Stimulated activated naive CD8-positive, alpha-beta T cell treated with anti-CD3 and anti-CD28 coated beads, Interleukin-15, Interleukin-2, amounts not matched to agents 100 ng/mL and 50 ng/mL, for 24 hours (primary cell): ENCODE results near the gene USF1.
"Not testable (repeated sequence)": the region's sequence is repeated elsewhere in the genome, so short reads cannot be mapped to it uniquely, and the experiment has no call there.

Source experiments
- H3K27ac Mint-ChIP-seq: one replicate; pipeline ENCODE4 v1.8.0; 2021; ENCODE audit warnings: mild to moderate bottlenecking, mixed read lengths
- H3K27me3 Mint-ChIP-seq: one replicate; pipeline ENCODE4 v1.8.0; 2021; ENCODE audit warnings: mixed read lengths
- H3K36me3 Mint-ChIP-seq: one replicate; pipeline ENCODE4 v1.8.0; 2021; ENCODE audit warnings: low read depth, mixed read lengths
- H3K4me1 Mint-ChIP-seq: one replicate; pipeline ENCODE4 v1.8.0; 2021; ENCODE audit warnings: low read depth, mixed read lengths
- H3K4me3 Mint-ChIP-seq: one replicate; pipeline ENCODE4 v1.8.0; 2021; ENCODE audit warnings: mild to moderate bottlenecking, mixed read lengths
- H3K9me3 Mint-ChIP-seq: one replicate; pipeline ENCODE4 v1.8.0; 2021; ENCODE audit warnings: mixed read lengths

Gene USF1

DNA sequence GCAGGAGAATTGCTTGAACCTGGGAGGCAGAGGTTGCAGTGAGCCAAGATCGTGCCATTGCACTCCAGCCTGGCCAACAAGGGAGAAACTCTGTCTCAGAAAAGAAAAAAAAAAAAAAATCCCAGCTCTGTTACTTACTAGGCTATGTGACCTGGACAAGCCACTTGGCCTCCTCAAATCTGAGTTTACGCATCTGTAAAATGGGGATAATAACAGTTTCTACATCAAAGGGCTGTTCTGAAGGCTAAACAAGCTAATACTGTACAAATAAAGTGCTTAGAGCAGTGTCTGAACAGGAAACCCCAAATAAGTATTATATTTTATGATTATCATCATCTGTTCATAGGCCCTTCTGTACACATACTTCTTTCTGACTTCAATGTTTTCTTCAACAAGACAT lies 38.4 kb downstream of the USF1 start:
- Mint-ChIP-seq H3K4me1 (peaks cover 14% of the 10 kb centered on the region), H3K36me3 (no peaks in the 10 kb centered on the region), H3K27me3 (no peaks in the 10 kb centered on the region), H3K27ac (no peak overlapping the region), H3K9me3 (no peaks in the 10 kb centered on the region), H3K4me3 (no peak overlapping the region)

DNA sequence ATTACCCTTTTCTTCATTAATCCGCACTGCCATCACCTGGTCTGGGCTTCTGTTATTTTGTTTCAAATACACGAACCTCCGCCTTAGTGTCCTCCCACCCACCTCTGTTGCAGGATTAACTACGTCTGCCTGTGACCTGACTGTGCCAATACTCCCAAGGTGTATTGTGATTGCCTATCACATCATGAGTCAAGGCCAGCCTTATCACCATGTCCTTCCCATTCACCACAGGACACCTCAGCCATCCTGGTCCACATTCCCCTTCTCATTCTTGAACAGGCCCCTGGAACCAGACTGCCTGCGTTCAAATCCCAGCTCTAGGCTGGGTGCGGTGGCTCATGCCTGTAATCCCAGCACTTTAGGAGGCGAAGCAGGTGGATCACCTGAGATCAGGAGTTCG lies 39.2 kb downstream of the USF1 start:
- Mint-ChIP-seq H3K4me1 (peaks cover 8% of the 10 kb centered on the region), H3K27ac (no peak overlapping the region), H3K36me3 (no peaks in the 10 kb centered on the region), H3K9me3 (no peaks in the 10 kb centered on the region), H3K27me3 (no peaks in the 10 kb centered on the region), H3K4me3 (no peak overlapping the region)

DNA sequence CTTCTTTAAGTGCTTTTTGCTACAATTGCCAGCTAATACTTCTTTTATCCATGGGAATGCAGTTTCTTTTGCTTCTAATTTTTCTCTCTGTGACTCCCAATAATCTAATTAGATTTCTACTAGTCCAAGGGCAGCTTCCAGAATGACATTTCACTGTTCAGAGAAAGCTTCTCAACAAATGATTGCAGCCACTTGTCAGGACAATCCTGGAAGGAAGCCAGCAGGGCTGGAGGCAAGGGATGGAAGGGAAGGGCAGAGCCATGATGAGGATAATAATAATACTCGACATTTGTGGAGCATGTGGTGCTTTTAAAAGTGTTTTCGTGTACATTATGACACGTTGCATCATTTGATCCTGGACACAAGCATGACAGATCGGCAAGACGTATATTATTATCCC lies 44.3 kb downstream of the USF1 start:
- Mint-ChIP-seq H3K36me3 (peaks cover 9% of the 10 kb centered on the region), H3K27ac (no peak overlapping the region), H3K27me3 (no peaks in the 10 kb centered on the region), H3K9me3 (no peaks in the 10 kb centered on the region), H3K4me3 (no peak overlapping the region), H3K4me1 (peaks cover 13% of the 10 kb centered on the region)

GRCh38 chr1:161000736-161001480 lies 44.9 kb downstream of the USF1 start:
- H3K36me3 Mint-ChIP-seq = peaks cover 9% of the 10 kb centered on the region
- H3K27me3 Mint-ChIP-seq = no peaks in the 10 kb centered on the region
- no peaks in the 10 kb centered on the region for H3K9me3 Mint-ChIP-seq
- H3K27ac Mint-ChIP-seq = no peak overlapping the region
- H3K4me1 Mint-ChIP-seq = peaks cover 20% of the 10 kb centered on the region
- no peak overlapping the region for H3K4me3 Mint-ChIP-seq

DNA sequence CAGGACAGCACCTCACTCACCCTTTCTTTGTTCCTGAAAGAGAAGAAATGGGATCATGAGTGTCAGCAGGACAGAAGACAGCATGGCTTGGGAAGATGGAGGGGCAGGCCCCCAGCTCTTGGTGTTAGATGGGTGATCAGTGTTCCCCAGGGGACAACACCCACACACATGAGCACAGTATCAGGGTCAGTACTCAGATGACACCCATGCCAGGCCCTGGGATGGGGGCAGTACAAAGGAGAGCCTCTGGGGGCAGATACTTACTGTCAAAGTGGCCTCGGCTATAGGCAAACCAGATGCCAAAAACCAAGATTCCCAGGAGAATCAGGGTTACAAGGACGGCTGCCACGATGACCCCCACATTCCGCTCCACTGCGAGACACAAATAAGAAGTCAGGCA lies 46.4 kb downstream of the USF1 start:
- Mint-ChIP-seq H3K4me3 (no peak overlapping the region), H3K27me3 (no peaks in the 10 kb centered on the region), H3K36me3 (peaks cover 9% of the 10 kb centered on the region), H3K9me3 (no peaks in the 10 kb centered on the region), H3K27ac (no peak overlapping the region), H3K4me1 (peaks cover 35% of the 10 kb centered on the region)

GRCh38 chr1:160997323-160998038 lies 48.3 kb downstream of the USF1 start:
- Mint-ChIP-seq H3K36me3 (peaks cover 9% of the 10 kb centered on the region), H3K27ac (peak overlapping the region; percentile 72), H3K4me3 (no peak overlapping the region), H3K27me3 (no peaks in the 10 kb centered on the region), H3K4me1 (peaks cover 36% of the 10 kb centered on the region), H3K9me3 (no peaks in the 10 kb centered on the region)

DNA sequence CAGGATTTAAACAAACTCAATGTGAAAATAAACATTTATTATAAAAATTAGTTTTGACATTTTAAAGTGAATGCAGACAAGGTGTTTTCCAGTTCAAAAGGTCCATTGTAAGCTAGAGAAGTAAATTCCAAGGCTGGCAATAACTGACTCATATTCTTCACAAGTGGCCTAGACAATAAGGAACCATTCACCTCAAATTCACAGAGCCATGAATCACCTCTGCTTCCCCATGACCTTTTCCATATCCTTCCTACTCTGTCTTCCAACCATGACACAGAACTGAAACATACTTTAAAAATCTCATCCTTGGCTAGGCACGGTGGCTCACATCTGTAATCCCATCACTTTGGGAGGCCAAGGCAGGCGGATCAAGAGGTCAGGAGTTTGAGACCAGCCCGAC lies 49.6 kb downstream of the USF1 start:
- peak overlapping the region; percentile 66 for H3K27ac Mint-ChIP-seq
- no peak overlapping the region for H3K4me3 Mint-ChIP-seq
- no peaks in the 10 kb centered on the region for H3K27me3 Mint-ChIP-seq
- no peaks in the 10 kb centered on the region for H3K9me3 Mint-ChIP-seq
- peaks cover 36% of the 10 kb centered on the region for H3K4me1 Mint-ChIP-seq
- peaks cover 9% of the 10 kb centered on the region for H3K36me3 Mint-ChIP-seq

GRCh38 chr1:160993544-160994193 lies 52.1 kb downstream of the USF1 start:
- Mint-ChIP-seq H3K27me3 (no peaks in the 10 kb centered on the region), H3K4me3 (no peak overlapping the region), H3K4me1 (peaks cover 47% of the 10 kb centered on the region), H3K9me3 (no peaks in the 10 kb centered on the region), H3K27ac (peak overlapping the region; percentile 49), H3K36me3 (peaks cover 5% of the 10 kb centered on the region)

DNA sequence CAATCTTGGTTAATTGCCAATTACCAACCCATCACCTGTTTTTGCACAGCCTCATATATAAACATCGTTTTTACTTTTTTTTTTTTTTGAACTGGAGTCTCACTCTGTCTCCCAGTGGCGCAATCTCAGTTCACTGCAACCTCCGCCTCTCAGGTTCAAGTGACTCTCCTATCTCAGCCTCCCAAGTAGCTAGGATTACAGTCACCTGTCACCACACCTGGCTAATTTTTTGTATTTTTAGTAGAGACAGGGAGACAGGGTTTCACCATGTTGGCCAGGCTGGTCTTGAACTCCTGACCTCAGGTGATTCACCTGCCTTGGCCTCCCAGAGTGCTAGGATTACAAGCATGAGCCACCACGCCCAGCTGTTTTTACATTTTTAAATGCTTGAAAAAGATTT lies 53.7 kb downstream of the USF1 start:
- H3K4me1 Mint-ChIP-seq = peaks cover 38% of the 10 kb centered on the region
- H3K9me3 Mint-ChIP-seq, H3K27me3 Mint-ChIP-seq, H3K4me3 Mint-ChIP-seq, H3K36me3 Mint-ChIP-seq, H3K27ac Mint-ChIP-seq: not testable (repeated sequence)
